Measurements from ENCODE around the gene MEIOSIN.

GRCh38 chr19:45713141-45713540 lies 20.1 kb upstream of the MEIOSIN start:
- no peak for TF ChIP-seq POLR2A (IDR thresholded peaks at IDR 0.05)
- TF ChIP-seq, protein P1, sequence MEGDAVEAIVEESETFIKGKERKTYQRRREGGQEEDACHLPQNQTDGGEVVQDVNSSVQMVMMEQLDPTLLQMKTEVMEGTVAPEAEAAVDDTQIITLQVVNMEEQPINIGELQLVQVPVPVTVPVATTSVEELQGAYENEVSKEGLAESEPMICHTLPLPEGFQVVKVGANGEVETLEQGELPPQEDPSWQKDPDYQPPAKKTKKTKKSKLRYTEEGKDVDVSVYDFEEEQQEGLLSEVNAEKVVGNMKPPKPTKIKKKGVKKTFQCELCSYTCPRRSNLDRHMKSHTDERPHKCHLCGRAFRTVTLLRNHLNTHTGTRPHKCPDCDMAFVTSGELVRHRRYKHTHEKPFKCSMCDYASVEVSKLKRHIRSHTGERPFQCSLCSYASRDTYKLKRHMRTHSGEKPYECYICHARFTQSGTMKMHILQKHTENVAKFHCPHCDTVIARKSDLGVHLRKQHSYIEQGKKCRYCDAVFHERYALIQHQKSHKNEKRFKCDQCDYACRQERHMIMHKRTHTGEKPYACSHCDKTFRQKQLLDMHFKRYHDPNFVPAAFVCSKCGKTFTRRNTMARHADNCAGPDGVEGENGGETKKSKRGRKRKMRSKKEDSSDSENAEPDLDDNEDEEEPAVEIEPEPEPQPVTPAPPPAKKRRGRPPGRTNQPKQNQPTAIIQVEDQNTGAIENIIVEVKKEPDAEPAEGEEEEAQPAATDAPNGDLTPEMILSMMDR (IDR thresholded peaks at IDR 0.05), result no peak

All from heart left ventricle (tissue), 13 donors.